HEK293 (cell line): Measurements from ENCODE around the gene AGTR1.

Experiments used
- CTCF ChIA-PET: fragments of 350-600 bp; formaldehyde crosslinking; extraction: SDS; loops from one replicate; lab custom pipeline; 2021; ENCODE audit warnings: antibody characterized with exemption; lab: Yijun Ruan, JAX
- POLR2A ChIA-PET: fragments of 300-600 bp; formaldehyde crosslinking; extraction: SDS; loops from one replicate; lab custom pipeline; 2020; ENCODE audit warnings: antibody characterized with exemption, inconsistent platforms; lab: Yijun Ruan, JAX
- H3K27ac ChIP-seq: fragments of 200-500 bp; sonication (Bioruptor generic); 2 replicates; pipeline ENCODE4 v1.5.1; 2014; ENCODE audit warnings: low read depth, low read length, control low read depth, inconsistent platforms; ENCODE audit errors: extremely low read depth
- H3K36me3 ChIP-seq, 2 experiments: fragments of 200-500 bp in 1 of 2; sonication (Bioruptor generic) in 1 of 2; 1 replicate in 1 of 2; 2 replicates in 1 of 2; pipeline ENCODE4 v1.5.1; 2014 to 2017; ENCODE audit warnings: inconsistent platforms in 2 of 2, low read length in 2 of 2; ENCODE audit not compliant: control insufficient read depth in 2 of 2, insufficient read depth in 1 of 2
- H3K4me1 ChIP-seq: fragments of 200-500 bp; sonication (Bioruptor generic); 2 replicates; pipeline ENCODE4 v1.5.1; 2014; ENCODE audit warnings: mild to moderate bottlenecking, low read length, inconsistent platforms; ENCODE audit not compliant: control insufficient read depth, insufficient read depth
- H3K4me3 ChIP-seq: 2 replicates; pipeline ENCODE4 v1.5.1; 2011; ENCODE audit warnings: low read depth, mild to moderate bottlenecking, control low read depth, low read length, moderate library complexity
- H3K9me3 ChIP-seq: fragments of 200-500 bp; sonication (Bioruptor generic); 2 replicates; pipeline ENCODE4 v1.5.1; 2014; ENCODE audit warnings: low read depth, low read length, inconsistent platforms; ENCODE audit not compliant: control insufficient read depth, insufficient read depth
- HIC1 ChIP-seq: fragments of 450-650 bp; formaldehyde crosslinking; IDR thresholded peaks from 2 replicates; pipeline ENCODE4 v1.5.1; 2016; ENCODE audit warnings: missing biosample characterization, missing genetic modification characterization
- KLF17 ChIP-seq: fragments of 450-650 bp; formaldehyde crosslinking; IDR thresholded peaks from 2 replicates; pipeline ENCODE4 v1.5.1; 2016; ENCODE audit warnings: missing biosample characterization, missing genetic modification characterization
- PBX3 ChIP-seq: sonication (generic); formaldehyde crosslinking; IDR thresholded peaks from 2 replicates; pipeline ENCODE4 v1.8.1; 2022; ENCODE audit warnings: mild to moderate bottlenecking, moderate library complexity, missing genetic modification reagents
- ZBTB10 ChIP-seq: fragments of 450-650 bp; formaldehyde crosslinking; IDR thresholded peaks from 2 replicates; pipeline ENCODE4 v1.5.1; 2016; ENCODE audit warnings: missing biosample characterization, missing genetic modification characterization
- ZBTB7A ChIP-seq: fragments of 450-650 bp; formaldehyde crosslinking; IDR thresholded peaks from 2 replicates; pipeline ENCODE4 v1.5.1; 2016; ENCODE audit warnings: low read depth, missing biosample characterization, missing genetic modification characterization
- ZFP37 ChIP-seq: fragments of 450-650 bp; formaldehyde crosslinking; IDR thresholded peaks from 2 replicates; pipeline ENCODE4 v1.5.1; 2016; ENCODE audit warnings: missing biosample characterization, missing genetic modification characterization
- ZNF280C ChIP-seq: fragments of 450-650 bp; formaldehyde crosslinking; IDR thresholded peaks from 2 replicates; pipeline ENCODE4 v1.5.1; 2016; ENCODE audit warnings: missing biosample characterization, missing genetic modification characterization
- ZNF302 ChIP-seq: fragments of 450-650 bp; formaldehyde crosslinking; IDR thresholded peaks from 2 replicates; pipeline ENCODE4 v1.5.1; 2016; ENCODE audit warnings: missing biosample characterization, missing genetic modification characterization, low read depth
- ZNF571 ChIP-seq: fragments of 450-650 bp; formaldehyde crosslinking; IDR thresholded peaks from 2 replicates; pipeline ENCODE4 v1.5.0; 2017; ENCODE audit warnings: missing biosample characterization, missing genetic modification characterization
- ZNF626 ChIP-seq: fragments of 450-650 bp; sonication (Bioruptor Pico); formaldehyde crosslinking; IDR thresholded peaks from 2 replicates; pipeline ENCODE4 v1.5.1; 2018; ENCODE audit warnings: missing biosample characterization, missing genetic modification characterization, inconsistent platforms
- ZNF645 ChIP-seq: fragments of 450-650 bp; formaldehyde crosslinking; IDR thresholded peaks from 2 replicates; pipeline ENCODE4; 2016; ENCODE audit warnings: missing biosample characterization, missing genetic modification characterization
- ZSCAN18 ChIP-seq: fragments of 450-650 bp; formaldehyde crosslinking; IDR thresholded peaks from 2 replicates; pipeline ENCODE4 v1.5.1; 2016; ENCODE audit warnings: missing biosample characterization, missing genetic modification characterization

The AGTR1 gene

GRCh38 chr3:148707601-148708380, 10.1 kb downstream of the AGTR1 start:
- Histone ChIP-seq H3K27ac (no peak overlapping the region), H3K4me1 (no peaks in the 10 kb centered on the region), H3K9me3 (no peaks in the 10 kb centered on the region), H3K36me3 (no peaks in the 10 kb centered on the region), H3K4me3 (no peak overlapping the region)
- no peak for TF ChIP-seq ZBTB7A (tag by site-specific recombination)
- no peak for TF ChIP-seq HIC1
- no peak for TF ChIP-seq ZNF645 (tag by site-specific recombination)
- no peak for TF ChIP-seq ZNF302 (tag by site-specific recombination)
- no peak for TF ChIP-seq ZFP37
- TF ChIP-seq ZNF626: no peak
- no peak for TF ChIP-seq ZBTB10 (tag by site-specific recombination)
- no peak for TF ChIP-seq ZNF280C
- TF ChIP-seq ZNF571 (tag by site-specific recombination): no peak
- TF ChIP-seq KLF17 (tag by site-specific recombination): no peak
- CTCF ChIA-PET: interaction anchor here (0.6 kb wide), 1 partner anchor 12 kb away, joined by 3 read pairs; no protein-coding TSS in a partner anchor
- POLR2A ChIA-PET: no interaction called here

- no peak for TF ChIP-seq PBX3
- TF ChIP-seq ZSCAN18: no peak
- Histone ChIP-seq H3K4me1 (no peaks in the 10 kb centered on the region), H3K27ac (no peak overlapping the region), H3K4me3 (no peak overlapping the region), H3K36me3 (no peaks in the 10 kb centered on the region), H3K9me3 (no peaks in the 10 kb centered on the region)
- CTCF ChIA-PET: no interaction called here
- POLR2A ChIA-PET: no interaction called here
Measured at GRCh38 chr3:148708409-148708808, 10.7 kb downstream of the AGTR1 start.
